ENCODE data around the gene HEBP1.

HEBP1 gene

GRCh38 chr12:12990700-12991468 is 9.2 kb downstream of the HEBP1 start:
- no peak for DNase-seq (ENCODE audit: low spot score)

GRCh38 chr12:12987421-12987820 is 12.6 kb downstream of the HEBP1 start:
- no peak for DNase-seq (ENCODE audit: low spot score)

GRCh38 chr12:12986775-12987331 is 13.2 kb downstream of the HEBP1 start:
- peak; percentile 35 for DNase-seq (ENCODE audit: low spot score)

- DNase-seq (ENCODE audit: low spot score): peak; percentile 44
Measured at GRCh38 chr12:12985817-12986408, 14.2 kb downstream of the HEBP1 start.

GRCh38 chr12:12984149-12984548 is 15.9 kb downstream of the HEBP1 start:
- no peak for DNase-seq (ENCODE audit: low spot score)

- peak; percentile 60 for DNase-seq (ENCODE audit: low spot score)
Measured at GRCh38 chr12:12983420-12984035, 16.5 kb downstream of the HEBP1 start.

- DNase-seq (ENCODE audit: low spot score): no peak
Measured at GRCh38 chr12:12982331-12982730, 17.7 kb downstream of the HEBP1 start.

GRCh38 chr12:12979731-12980259 is 20.3 kb downstream of the HEBP1 start:
- no peak for DNase-seq (ENCODE audit: low spot score)

GRCh38 chr12:12979126-12979525 is 20.9 kb downstream of the HEBP1 start:
- DNase-seq (ENCODE audit: low spot score): no peak

GRCh38 chr12:12977231-12977630 is 22.8 kb downstream of the HEBP1 start:
- no peak for DNase-seq (ENCODE audit: low spot score)

GRCh38 chr12:12976366-12976765 is 23.7 kb downstream of the HEBP1 start:
- DNase-seq (ENCODE audit: low spot score): no peak

GRCh38 chr12:12975322-12976077 is 24.6 kb downstream of the HEBP1 start:
- peak; percentile 39 for DNase-seq (ENCODE audit: low spot score)

- DNase-seq (ENCODE audit: low spot score): no peak
Measured at GRCh38 chr12:12974211-12974610, 25.9 kb downstream of the HEBP1 start.

GRCh38 chr12:12973019-12973418 is 27.0 kb downstream of the HEBP1 start:
- no peak for DNase-seq (ENCODE audit: low spot score)

GRCh38 chr12:12965836-12966235 is 34.2 kb downstream of the HEBP1 start:
- DNase-seq (ENCODE audit: low spot score): no peak

- no peak for DNase-seq (ENCODE audit: low spot score)
Measured at GRCh38 chr12:12964255-12964654, 35.8 kb downstream of the HEBP1 start.

- no peak for DNase-seq (ENCODE audit: low spot score)
Measured at GRCh38 chr12:12960639-12961209, 39.3 kb downstream of the HEBP1 start.

- no peak for DNase-seq (ENCODE audit: low spot score)
Measured at GRCh38 chr12:12958886-12959285, 41.2 kb downstream of the HEBP1 start.

GRCh38 chr12:12954878-12955625 is 45.0 kb downstream of the HEBP1 start:
- DNase-seq (ENCODE audit: low spot score): no peak

- DNase-seq (ENCODE audit: low spot score): no peak
Measured at GRCh38 chr12:12954356-12954755, 45.7 kb downstream of the HEBP1 start.

GRCh38 chr12:12952036-12952435 is 48.0 kb downstream of the HEBP1 start, which contains the start of gene GPRC5D:
Gene GPRC5D, minus strand, starts transcription at chr12:12952170. Its CDS starts 1,786 bp downstream, at chr12:12950384.
- DNase-seq (ENCODE audit: low spot score): no peak

Data from NAMALWA (cell line).